Activated T-helper 1 cell treated with anti-CD3 and anti-CD28 coated beads, Interleukin-2, amount 50 U/mL, for 16 hours (primary cell): ENCODE measurements around the gene PSMD5.
"Not testable (repeated sequence)": the region's sequence is repeated elsewhere in the genome, so short reads cannot be mapped to it uniquely, and the experiment has no call there.

Experiments used
- DNase-seq, 2 donors: peaks; one replicate each; pipeline ENCODE4 v3.0.0-alpha.2; 2020; ENCODE audit warnings: low read depth in 1 of 2, low spot score in 1 of 2

PSMD5 gene

DNA sequence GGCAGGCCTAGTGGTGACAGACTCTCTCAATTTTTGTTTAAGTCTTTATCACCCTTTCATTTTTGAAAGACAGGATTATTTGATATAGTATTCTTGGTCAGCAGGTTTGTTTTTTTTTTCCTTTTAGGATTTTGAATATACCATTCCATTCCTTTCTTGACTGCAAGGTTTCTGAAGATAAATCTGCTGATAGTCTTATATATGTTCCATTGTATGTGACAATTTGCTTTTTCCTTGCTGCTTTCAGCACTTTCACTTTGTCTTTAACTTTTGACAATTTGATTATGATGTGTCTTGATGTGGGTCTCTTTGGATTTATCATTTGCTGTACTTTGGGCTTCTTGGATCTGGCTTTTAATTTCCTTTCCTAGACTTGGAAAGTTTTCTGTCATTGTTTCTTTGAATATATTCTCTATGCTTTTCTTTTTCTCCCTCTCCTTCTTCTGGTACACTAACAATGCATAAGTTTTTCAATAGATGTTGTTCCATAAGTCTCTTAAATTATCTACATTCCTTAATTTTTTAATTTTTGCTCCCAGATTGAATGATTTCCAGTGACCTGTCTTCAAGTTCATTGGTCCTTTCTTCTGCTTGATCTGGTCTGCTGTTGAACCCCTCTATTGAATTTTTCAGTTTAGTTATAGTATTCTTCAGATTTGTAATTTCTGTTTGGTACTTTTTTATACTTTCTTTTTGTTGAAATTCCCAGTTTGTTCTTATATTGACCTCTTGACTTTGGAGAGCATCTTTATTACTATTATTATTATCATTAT lies 34.9 kb downstream of the PSMD5 start:
- DNase-seq: no peak

DNA sequence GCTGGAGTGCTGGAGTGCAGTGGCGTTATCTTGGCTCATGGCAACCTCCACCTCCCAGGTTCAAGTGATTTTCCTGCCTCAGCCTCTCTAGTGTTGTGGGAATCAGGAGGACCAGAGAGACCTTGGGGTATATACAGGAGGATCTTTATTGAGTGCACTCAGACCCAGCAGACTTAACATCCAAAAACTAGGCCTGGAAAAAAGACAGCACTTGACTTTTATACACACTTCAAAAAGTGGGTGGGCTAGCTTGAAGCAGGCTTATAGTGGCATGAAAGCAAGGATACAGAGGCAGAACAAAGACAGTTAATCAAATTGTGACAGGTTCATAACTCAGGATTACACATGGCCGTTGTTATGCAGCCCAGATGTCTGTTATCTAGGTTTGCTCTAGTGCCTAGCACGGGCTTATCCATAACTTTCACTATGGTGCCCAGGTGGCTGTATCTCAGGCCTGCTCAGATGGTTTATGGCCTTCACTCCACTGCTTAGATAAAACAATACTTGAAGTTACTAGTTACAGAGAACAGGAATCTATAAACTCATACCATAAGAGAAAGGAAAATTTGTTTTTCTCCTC lies 37.8 kb downstream of the PSMD5 start:
- not testable (repeated sequence) for DNase-seq

DNA sequence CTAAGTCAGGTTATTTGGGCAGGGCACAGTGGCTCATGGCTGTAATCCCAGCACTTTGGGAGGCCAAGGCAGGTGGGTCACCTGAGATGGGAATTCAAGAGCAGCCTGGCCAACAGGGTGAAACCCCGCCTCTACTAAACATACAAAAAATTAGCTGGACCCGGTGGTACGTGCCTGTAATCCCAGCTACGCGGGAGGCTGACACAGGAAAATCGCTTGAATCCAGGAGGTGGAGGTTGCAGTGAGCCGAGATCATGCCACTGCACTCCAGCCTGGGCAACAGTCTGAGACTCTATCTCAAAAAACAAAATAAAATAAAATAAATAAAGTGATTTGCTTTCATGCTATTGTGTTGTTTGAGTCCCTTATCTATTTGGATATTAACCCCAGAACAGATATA lies 41.3 kb downstream of the PSMD5 start:
- DNase-seq: no peak

DNA sequence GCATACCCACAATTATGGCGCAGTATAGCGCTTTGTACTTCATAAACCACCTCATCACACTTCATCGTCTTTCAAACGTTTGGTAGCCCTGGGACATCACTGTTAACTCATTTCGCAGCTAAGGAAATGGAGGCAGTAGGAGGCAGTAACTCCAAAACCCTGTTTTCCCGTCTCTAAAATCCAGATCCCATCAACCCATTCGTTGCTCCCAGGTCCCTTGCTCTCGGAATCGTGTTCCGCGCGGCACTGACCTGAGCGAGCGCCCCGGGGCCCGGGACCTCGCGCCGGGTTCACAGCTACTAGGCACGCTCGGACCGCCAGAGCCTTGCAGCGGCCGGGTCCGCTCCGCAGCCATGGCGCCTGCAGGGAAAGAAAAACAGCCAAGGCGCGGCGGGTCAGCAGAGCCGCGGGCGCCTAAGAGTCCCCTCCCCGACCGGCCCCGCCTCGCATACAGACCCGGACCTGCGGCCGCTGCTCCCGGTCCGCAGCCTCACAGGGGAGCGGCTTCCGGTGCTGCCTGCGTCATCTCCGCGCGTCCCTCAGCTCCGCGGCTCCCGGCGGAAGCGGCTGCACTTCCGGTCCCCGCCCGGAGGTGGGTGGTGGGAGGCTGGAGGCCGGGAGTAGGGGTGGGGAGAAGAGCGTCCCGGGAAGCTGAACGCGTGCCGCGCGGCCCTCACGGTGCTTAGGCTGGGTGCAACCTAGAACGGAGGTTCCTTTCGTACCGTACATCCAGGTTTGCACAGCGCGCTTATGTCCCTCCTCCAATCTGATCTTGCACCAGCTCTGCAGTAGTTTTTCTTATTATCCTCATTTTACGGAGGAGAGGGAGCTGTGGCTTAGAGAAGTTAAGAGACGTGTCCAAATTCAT lies 49.6 kb downstream of the PSMD5 start, which contains the start of gene FBXW2:
Gene FBXW2 (minus strand): TSS at position 519 of the 868 bp plus-strand sequence. CDS start 5,158 bp downstream, outside the sequence.
- DNase-seq: peak; percentile 71 to 80

- DNase-seq: no peak
These were observed 51.6 kb downstream of the PSMD5 start for GRCh38 chr9:120791161-120791560.

- no peak for DNase-seq
These were observed 54.8 kb downstream of the PSMD5 start for GRCh38 chr9:120787933-120788332.

GRCh38 chr9:120783602-120784047 lies 59.1 kb downstream of the PSMD5 start:
- no peak for DNase-seq

DNA sequence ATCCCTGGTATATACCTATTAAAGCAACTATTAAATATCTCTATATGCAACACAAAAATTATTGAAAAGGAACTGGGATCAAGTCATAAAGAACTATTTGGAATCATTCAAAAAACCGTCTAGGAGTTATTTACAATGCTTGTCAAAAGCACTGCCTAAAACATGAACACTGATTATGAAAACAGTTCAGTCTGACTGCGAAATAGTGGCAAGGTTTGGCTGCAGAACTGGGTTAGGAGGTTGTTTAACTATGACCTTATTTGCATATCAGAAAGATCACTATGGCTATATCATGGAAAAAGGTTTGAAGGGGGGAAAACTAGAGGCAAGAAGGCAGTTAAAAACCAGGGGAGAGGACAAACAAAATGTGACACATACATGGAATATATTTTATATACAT lies 61.5 kb downstream of the PSMD5 start:
- DNase-seq: no peak

DNA sequence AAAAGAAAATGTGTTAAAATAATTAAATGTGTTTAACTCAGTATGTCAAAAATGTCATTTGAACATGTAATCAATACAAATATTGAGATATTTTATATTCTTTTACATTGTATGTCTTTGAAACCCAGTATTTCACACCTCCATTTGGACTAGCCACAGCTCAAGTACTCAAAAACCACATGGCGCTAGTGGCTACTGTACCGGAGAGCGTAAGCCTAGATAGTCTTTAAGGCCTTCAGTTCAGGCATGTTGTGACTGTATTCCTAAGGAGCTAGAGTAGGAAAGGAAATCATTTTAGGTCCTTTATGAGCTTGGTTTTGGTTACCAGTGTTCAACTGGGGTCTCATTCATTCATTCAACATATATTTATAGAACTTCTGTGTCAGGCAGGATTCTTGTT lies 62.4 kb downstream of the PSMD5 start:
- DNase-seq: no peak

GRCh38 chr9:120779227-120779626 lies 63.5 kb downstream of the PSMD5 start:
- DNase-seq: no peak

GRCh38 chr9:120778758-120779157 lies 64.0 kb downstream of the PSMD5 start:
- no peak for DNase-seq

GRCh38 chr9:120777229-120777628 lies 65.5 kb downstream of the PSMD5 start:
- DNase-seq: no peak

- no peak for DNase-seq
These were observed 65.9 kb downstream of the PSMD5 start for GRCh38 chr9:120776788-120777187.

DNA sequence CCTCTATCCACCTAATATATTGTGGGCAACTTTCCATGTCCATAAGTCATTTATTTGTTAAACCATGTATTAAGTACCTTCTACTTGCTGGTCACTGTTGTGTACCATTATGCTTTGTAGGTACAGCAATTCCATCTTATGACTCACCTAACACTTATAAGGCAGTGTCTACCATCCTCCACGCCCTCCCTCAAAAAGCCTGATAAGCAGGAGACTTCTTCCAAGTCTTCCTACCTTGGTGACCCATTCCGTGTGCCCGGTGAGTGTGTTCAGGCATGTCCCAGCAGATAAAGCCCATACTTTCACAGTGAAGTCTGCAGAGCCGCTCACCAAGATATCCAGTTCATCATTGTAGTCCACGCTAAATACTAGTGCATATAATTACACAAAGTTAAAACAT lies 66.9 kb downstream of the PSMD5 start:
- no peak for DNase-seq

- DNase-seq: no peak
These were observed 68.0 kb downstream of the PSMD5 start for GRCh38 chr9:120774719-120775118.

- no peak for DNase-seq
These were observed 69.5 kb downstream of the PSMD5 start for GRCh38 chr9:120773256-120773655.

GRCh38 chr9:120770931-120771330 lies 71.8 kb downstream of the PSMD5 start:
- no peak for DNase-seq

- DNase-seq: no peak
These were observed 73.8 kb downstream of the PSMD5 start for GRCh38 chr9:120768886-120769285.

DNA sequence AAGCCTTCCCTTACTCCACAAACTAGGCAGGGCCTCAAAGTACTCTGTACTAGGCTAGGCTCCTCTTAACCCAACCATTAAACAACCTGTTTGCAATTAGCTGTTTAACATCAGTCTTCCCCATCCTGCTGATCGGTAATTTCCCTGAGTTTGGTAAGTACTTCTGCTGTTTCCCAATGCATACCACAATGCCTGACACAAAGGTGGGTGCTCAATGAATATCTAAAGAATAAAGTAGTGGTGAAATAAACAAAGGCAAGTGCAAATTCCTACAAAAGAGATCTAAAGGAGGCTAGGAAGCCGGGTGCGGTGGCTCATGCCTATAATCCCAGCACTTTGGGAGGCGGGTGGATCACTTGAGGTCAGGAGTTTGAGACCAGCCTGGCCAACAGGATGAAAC lies 74.5 kb downstream of the PSMD5 start:
- no peak for DNase-seq

- DNase-seq: no peak
These were observed 75.3 kb downstream of the PSMD5 start for GRCh38 chr9:120767451-120767850.
